ENCODE results near the gene LRRD1.
A peak's percentile ranks its signal among the peaks of the same experiment; 100 is the strongest.
"Not testable (repeated sequence)": the region's sequence is repeated elsewhere in the genome, so short reads cannot be mapped to it uniquely, and the experiment has no call there.

Gene LRRD1

DNA sequence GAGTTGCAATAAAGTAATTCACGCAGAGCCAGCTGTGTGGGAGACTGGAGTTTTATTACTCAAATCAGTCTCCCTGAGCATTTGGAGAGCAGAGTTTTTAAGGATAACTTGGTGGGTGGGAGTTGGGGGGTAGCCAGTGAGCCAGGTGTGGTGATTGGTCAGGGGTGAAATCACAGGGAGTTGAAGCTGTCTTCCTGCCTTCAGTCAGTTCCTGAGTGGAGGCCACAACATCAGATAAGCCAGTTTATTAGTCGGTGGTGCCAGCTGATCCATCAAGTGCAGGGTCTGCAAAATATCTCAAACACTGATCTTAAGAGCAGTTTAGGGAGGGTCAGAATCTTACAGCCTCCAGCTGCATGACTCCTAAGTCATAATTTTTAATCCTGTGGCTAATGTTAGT is 41.4 kb downstream of the LRRD1 start:
- no peak for DNase-seq

- DNase-seq = peak; percentile 9 to 24
These were observed 43.7 kb downstream of the LRRD1 start for GRCh38 chr7:92135052-92135889.

DNA sequence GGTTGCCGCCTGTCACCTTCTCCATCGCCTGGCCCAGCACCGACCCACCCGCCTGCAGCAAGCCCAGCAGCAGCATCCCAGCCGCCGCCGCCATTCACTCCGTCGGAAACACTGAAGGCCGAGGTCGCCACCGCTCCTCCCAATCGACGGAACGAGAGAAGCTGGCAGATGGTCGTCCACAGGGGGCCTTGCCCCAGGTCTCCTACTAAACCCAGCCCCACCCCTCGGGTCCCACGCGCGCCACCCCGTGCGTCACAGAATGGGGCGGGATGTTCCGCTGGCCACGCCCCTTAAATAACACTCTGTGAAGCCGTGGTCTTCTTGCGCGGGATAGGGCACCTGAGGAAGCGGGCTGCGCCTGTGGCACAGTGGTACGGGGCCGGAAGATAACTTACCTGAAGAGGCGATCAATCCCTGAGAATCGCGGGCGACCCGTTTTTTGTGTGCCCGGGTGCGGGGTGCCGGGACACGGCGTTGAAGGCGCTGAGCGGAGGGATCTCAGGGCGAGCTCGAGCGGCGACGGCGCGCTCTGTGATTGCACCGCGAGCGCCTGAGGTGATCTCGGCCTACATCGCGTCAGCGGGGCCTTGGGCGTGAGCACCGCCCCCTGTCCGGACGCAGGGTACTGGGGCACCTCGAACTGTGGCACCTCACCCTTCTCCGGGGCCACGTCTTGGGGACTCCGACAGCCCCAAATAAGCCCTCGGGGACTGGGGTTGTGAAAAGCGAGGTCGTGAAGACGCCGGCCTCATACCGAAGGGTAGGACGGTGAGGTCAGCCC is 44.5 kb downstream of the LRRD1 start, which contains the start of gene CYP51A1:
Gene CYP51A1 (minus strand): TSS at position 207 of the 781 bp plus-strand sequence. CDS start 113 bp downstream, at position 94.
- DNase-seq = peak; percentile 91 to 93

- peak; percentile 38 to 69 for DNase-seq
These were observed 45.1 kb downstream of the LRRD1 start for GRCh38 chr7:92133737-92134270.

- DNase-seq = peak in 1 of 2 donors; percentile 4
These were observed 45.7 kb downstream of the LRRD1 start for GRCh38 chr7:92133133-92133736.

DNA sequence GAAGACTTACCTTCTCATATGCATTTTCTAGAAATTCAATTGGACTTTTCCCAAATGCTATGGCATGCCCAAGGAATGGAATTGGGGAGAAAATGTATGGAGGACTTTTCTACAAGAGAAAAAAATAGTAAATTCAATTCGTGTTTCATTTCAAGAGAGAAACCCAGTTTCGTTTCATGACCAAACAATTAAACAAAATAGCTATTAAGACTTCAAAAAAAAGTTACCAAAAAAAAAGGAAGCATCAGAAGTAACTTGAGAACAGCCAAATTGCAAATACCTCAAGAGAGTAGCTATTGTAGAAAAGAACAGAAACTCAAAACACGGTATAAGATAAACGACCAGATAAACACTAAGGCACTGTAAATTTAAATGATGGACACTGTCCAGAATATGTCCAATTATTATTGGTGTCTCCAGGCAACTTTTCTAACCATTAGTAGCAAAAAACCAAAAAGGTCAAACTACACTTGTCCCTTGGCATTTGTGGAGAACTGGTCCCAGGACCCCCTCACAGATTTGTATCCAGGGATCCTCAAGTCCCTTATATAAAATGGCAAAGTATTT is 47.1 kb downstream of the LRRD1 start:
- no peak for DNase-seq

DNA sequence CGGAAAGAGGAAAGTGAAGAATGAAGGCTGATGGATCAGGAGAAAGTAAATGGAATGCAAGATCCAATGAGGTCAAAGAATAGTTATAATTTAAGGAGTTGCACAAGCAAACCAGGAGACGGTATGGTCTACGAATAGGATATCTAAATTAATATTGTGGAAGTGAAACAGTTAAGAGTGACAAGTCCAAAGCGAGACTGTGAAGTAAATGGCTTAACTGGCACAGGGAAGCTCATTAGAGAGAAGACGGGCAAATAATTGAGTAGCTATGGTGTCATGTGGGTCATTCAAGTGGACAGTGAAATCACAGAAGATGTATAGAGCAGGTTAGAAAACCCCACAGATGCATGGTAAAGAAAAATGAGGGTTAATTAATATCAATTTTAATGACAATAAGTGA is 47.8 kb downstream of the LRRD1 start:
- no peak for DNase-seq

DNA sequence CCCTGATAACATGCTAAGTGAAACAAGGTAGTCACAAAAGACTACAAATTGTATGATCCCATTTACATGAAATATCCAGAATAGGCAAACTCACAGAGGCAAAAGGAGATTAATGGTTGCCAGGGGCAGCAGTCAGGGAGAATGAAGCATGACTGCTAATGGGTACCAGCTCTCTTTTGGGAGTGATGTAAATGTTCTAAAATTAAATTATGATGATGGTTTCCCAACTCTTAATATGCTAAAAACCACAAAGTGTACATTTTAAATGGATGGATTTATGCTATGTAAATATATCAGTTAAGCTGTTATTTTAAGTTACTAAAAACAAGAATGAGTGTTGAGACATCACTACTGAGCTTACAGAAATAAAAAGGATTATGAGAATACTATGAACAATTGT is 57.3 kb downstream of the LRRD1 start:
- DNase-seq = no peak

GRCh38 chr7:92119213-92119759 is 59.7 kb downstream of the LRRD1 start:
- no peak for DNase-seq

GRCh38 chr7:92116949-92117348 is 62.0 kb downstream of the LRRD1 start:
- no peak for DNase-seq

GRCh38 chr7:92115821-92116220 is 63.1 kb downstream of the LRRD1 start:
- no peak for DNase-seq

GRCh38 chr7:92110857-92111256 is 68.1 kb downstream of the LRRD1 start:
- no peak for DNase-seq

DNA sequence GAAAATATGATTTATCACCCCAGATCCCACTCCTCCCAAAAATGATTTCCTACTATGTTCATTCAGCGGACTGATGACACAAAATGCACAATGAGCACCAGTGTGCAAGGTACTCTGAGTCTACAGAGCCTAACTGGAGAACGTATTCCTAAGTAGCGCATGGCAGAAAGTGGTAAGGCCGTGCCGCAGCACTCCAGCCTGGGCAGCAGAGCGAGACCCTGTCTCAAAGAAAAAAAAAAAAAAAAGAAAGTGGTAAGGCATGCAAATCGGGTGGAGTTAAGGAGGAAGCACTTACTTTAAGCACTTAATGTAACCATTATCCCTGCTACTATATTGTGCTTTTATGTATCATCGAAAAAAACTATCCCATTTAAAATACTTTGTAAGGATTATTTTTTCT is 70.1 kb downstream of the LRRD1 start:
- DNase-seq = no peak

DNA sequence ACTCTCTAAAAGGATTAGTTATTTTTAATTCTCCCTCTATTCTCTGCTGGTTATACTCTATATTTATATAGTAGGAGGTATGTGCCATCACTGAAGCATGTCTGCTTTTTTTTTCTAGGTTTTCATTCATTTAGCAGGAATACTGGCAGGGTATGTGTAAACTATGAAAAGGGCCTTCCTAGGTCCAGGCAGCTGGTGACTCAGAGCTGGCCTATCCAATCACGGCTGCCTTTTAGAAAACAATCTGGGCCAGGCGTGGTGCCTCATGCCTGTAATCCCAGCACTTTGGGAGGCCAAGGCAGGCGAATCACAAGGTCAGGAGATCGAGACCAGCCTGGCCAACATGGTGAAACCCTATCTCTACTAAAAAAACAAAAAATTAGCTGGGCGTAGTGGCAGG is 76.1 kb downstream of the LRRD1 start:
- not testable (repeated sequence) for DNase-seq

GRCh38 chr7:92100534-92100933 is 78.4 kb downstream of the LRRD1 start:
- no peak for DNase-seq

DNA sequence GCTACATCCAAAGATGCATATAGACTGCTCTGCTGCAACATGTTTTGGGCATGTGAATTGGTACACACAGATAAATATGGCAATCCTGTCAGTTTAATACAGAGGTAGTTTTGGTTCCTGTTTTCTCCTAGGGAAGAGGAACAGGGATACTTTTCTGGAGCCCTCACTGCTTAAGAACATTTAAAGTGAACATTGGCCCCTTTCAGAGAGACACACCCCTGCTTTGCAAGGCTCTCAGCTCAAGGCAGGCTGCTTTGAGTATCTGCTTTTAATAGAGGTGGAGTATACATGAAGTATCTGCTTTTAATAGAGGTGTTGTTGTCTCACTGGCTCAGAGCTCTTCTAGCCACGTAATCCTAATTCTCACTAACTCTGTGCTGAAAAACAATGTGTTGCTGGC is 83.6 kb downstream of the LRRD1 start:
- DNase-seq = peak; percentile 31 to 38

All from inflammatory macrophage (primary cell).